GM12892 (cell line): ENCODE measurements around the gene GP5.

Experiments
- POLR2A ChIP-seq: IDR thresholded peaks from 2 replicates; pipeline ENCODE4 v1.6.1; 2011; ENCODE audit warnings: low read depth, low read length, control low read depth
- TAF1 ChIP-seq: IDR thresholded peaks from 2 replicates; pipeline ENCODE4 v1.6.1; 2011; ENCODE audit warnings: low read depth, mild to moderate bottlenecking, control low read depth, low read length, borderline replicate concordance

- TF ChIP-seq TAF1: no peak
- no peak for TF ChIP-seq POLR2A
Measured at GRCh38 chr3:194431554-194431953, 32.5 kb upstream of the GP5 start.
